ENCODE results near the gene INPP4A.

The INPP4A gene

GRCh38 chr2:98547092-98547790 lies 102.6 kb downstream of the INPP4A start:
- H3K4me1 ChIP-seq (ENCODE audit: control insufficient read depth, insufficient read depth, low read length, poor library complexity, severe bottlenecking), result peaks cover 7% of the 10 kb centered on the region
- peaks cover 75% of the 10 kb centered on the region for H3K36me3 ChIP-seq (ENCODE audit: control insufficient read depth, insufficient read depth, low read length)

GRCh38 chr2:98548920-98549818 lies 104.5 kb downstream of the INPP4A start:
- no peak for DNase-seq
- no peak overlapping the region for H3K4me3 ChIP-seq (ENCODE audit: insufficient read depth, low read depth, low read length, poor library complexity, severe bottlenecking)
- H3K27me3 ChIP-seq (replicated peaks; ENCODE audit: control insufficient read depth, insufficient read depth, low read length, poor library complexity, severe bottlenecking), result no peaks in the 10 kb centered on the region
- H3K4me1 ChIP-seq (ENCODE audit: control insufficient read depth, insufficient read depth, low read length, poor library complexity, severe bottlenecking), result peaks cover 7% of the 10 kb centered on the region
- no peaks in the 10 kb centered on the region for H3K9me3 ChIP-seq (ENCODE audit: control insufficient read depth, low read length)
- peaks cover 81% of the 10 kb centered on the region for H3K36me3 ChIP-seq (ENCODE audit: control insufficient read depth, insufficient read depth, low read length)
- H3K27ac ChIP-seq (ENCODE audit: insufficient read depth, low read length, poor library complexity, severe bottlenecking), result no peak overlapping the region

More at GRCh38 chr2:98547092-98547790, 102.6 kb downstream of the INPP4A start:
- Histone ChIP-seq H3K27ac (ENCODE audit: insufficient read depth, low read length, poor library complexity, severe bottlenecking) (no peak overlapping the region), H3K4me3 (ENCODE audit: insufficient read depth, low read depth, low read length, poor library complexity, severe bottlenecking) (no peak overlapping the region), H3K27me3 (replicated peaks; ENCODE audit: control insufficient read depth, insufficient read depth, low read length, poor library complexity, severe bottlenecking) (no peaks in the 10 kb centered on the region), H3K9me3 (ENCODE audit: control insufficient read depth, low read length) (no peaks in the 10 kb centered on the region)
- no peak for DNase-seq

- no peak overlapping the region for H3K27ac ChIP-seq (ENCODE audit: insufficient read depth, low read length, poor library complexity, severe bottlenecking)
- DNase-seq, result no peak
- no peak overlapping the region for H3K4me3 ChIP-seq (ENCODE audit: insufficient read depth, low read depth, low read length, poor library complexity, severe bottlenecking)
- no peaks in the 10 kb centered on the region for H3K9me3 ChIP-seq (ENCODE audit: control insufficient read depth, low read length)
- peaks cover 7% of the 10 kb centered on the region for H3K4me1 ChIP-seq (ENCODE audit: control insufficient read depth, insufficient read depth, low read length, poor library complexity, severe bottlenecking)
- H3K27me3 ChIP-seq (replicated peaks; ENCODE audit: control insufficient read depth, insufficient read depth, low read length, poor library complexity, severe bottlenecking), result no peaks in the 10 kb centered on the region
- H3K36me3 ChIP-seq (ENCODE audit: control insufficient read depth, insufficient read depth, low read length), result peaks cover 81% of the 10 kb centered on the region
Measured at GRCh38 chr2:98550165-98550564, 105.5 kb downstream of the INPP4A start.

- Histone ChIP-seq H3K9me3 (ENCODE audit: control insufficient read depth, low read length) (no peaks in the 10 kb centered on the region), H3K36me3 (ENCODE audit: control insufficient read depth, insufficient read depth, low read length) (peaks cover 82% of the 10 kb centered on the region), H3K4me3 (ENCODE audit: insufficient read depth, low read depth, low read length, poor library complexity, severe bottlenecking) (no peak overlapping the region), H3K4me1 (ENCODE audit: control insufficient read depth, insufficient read depth, low read length, poor library complexity, severe bottlenecking) (peaks cover 7% of the 10 kb centered on the region), H3K27ac (ENCODE audit: insufficient read depth, low read length, poor library complexity, severe bottlenecking) (no peak overlapping the region), H3K27me3 (replicated peaks; ENCODE audit: control insufficient read depth, insufficient read depth, low read length, poor library complexity, severe bottlenecking) (no peaks in the 10 kb centered on the region)
- DNase-seq, result peak in 1 of 3 donors; percentile 9
Measured at GRCh38 chr2:98551316-98551715, 106.7 kb downstream of the INPP4A start.

- H3K27me3 ChIP-seq (replicated peaks; ENCODE audit: control insufficient read depth, insufficient read depth, low read length, poor library complexity, severe bottlenecking), result no peaks in the 10 kb centered on the region
- peaks cover 82% of the 10 kb centered on the region for H3K36me3 ChIP-seq (ENCODE audit: control insufficient read depth, insufficient read depth, low read length)
- H3K9me3 ChIP-seq (ENCODE audit: control insufficient read depth, low read length), result no peaks in the 10 kb centered on the region
- H3K27ac ChIP-seq (ENCODE audit: insufficient read depth, low read length, poor library complexity, severe bottlenecking), result no peak overlapping the region
- no peak overlapping the region for H3K4me3 ChIP-seq (ENCODE audit: insufficient read depth, low read depth, low read length, poor library complexity, severe bottlenecking)
- DNase-seq, result no peak
- H3K4me1 ChIP-seq (ENCODE audit: control insufficient read depth, insufficient read depth, low read length, poor library complexity, severe bottlenecking), result peaks cover 7% of the 10 kb centered on the region
Measured at GRCh38 chr2:98552499-98553179, 108.0 kb downstream of the INPP4A start.

- peaks cover 7% of the 10 kb centered on the region for H3K4me1 ChIP-seq (ENCODE audit: control insufficient read depth, insufficient read depth, low read length, poor library complexity, severe bottlenecking)
- H3K27ac ChIP-seq (ENCODE audit: insufficient read depth, low read length, poor library complexity, severe bottlenecking), result no peak overlapping the region
- peaks cover 86% of the 10 kb centered on the region for H3K36me3 ChIP-seq (ENCODE audit: control insufficient read depth, insufficient read depth, low read length)
- DNase-seq, result no peak
- H3K9me3 ChIP-seq (ENCODE audit: control insufficient read depth, low read length), result no peaks in the 10 kb centered on the region
- H3K27me3 ChIP-seq (replicated peaks; ENCODE audit: control insufficient read depth, insufficient read depth, low read length, poor library complexity, severe bottlenecking), result no peaks in the 10 kb centered on the region
- no peak overlapping the region for H3K4me3 ChIP-seq (ENCODE audit: insufficient read depth, low read depth, low read length, poor library complexity, severe bottlenecking)
Measured at GRCh38 chr2:98554116-98554861, 109.6 kb downstream of the INPP4A start.

GRCh38 chr2:98555696-98556095 lies 111.0 kb downstream of the INPP4A start:
- DNase-seq, result no peak
- Histone ChIP-seq H3K4me3 (ENCODE audit: insufficient read depth, low read depth, low read length, poor library complexity, severe bottlenecking) (no peak overlapping the region), H3K9me3 (ENCODE audit: control insufficient read depth, low read length) (no peaks in the 10 kb centered on the region), H3K36me3 (ENCODE audit: control insufficient read depth, insufficient read depth, low read length) (peaks cover 89% of the 10 kb centered on the region), H3K27me3 (replicated peaks; ENCODE audit: control insufficient read depth, insufficient read depth, low read length, poor library complexity, severe bottlenecking) (no peaks in the 10 kb centered on the region), H3K4me1 (ENCODE audit: control insufficient read depth, insufficient read depth, low read length, poor library complexity, severe bottlenecking) (peaks cover 7% of the 10 kb centered on the region), H3K27ac (ENCODE audit: insufficient read depth, low read length, poor library complexity, severe bottlenecking) (no peak overlapping the region)

GRCh38 chr2:98556344-98557033 lies 111.8 kb downstream of the INPP4A start:
- H3K4me1 ChIP-seq (ENCODE audit: control insufficient read depth, insufficient read depth, low read length, poor library complexity, severe bottlenecking), result no peaks in the 10 kb centered on the region
- no peak for DNase-seq
- no peak overlapping the region for H3K27ac ChIP-seq (ENCODE audit: insufficient read depth, low read length, poor library complexity, severe bottlenecking)
- H3K36me3 ChIP-seq (ENCODE audit: control insufficient read depth, insufficient read depth, low read length), result peaks cover 89% of the 10 kb centered on the region
- no peaks in the 10 kb centered on the region for H3K27me3 ChIP-seq (replicated peaks; ENCODE audit: control insufficient read depth, insufficient read depth, low read length, poor library complexity, severe bottlenecking)
- no peaks in the 10 kb centered on the region for H3K9me3 ChIP-seq (ENCODE audit: control insufficient read depth, low read length)
- H3K4me3 ChIP-seq (ENCODE audit: insufficient read depth, low read depth, low read length, poor library complexity, severe bottlenecking), result no peak overlapping the region

GRCh38 chr2:98558852-98559530 lies 114.3 kb downstream of the INPP4A start:
- peaks cover 91% of the 10 kb centered on the region for H3K36me3 ChIP-seq (ENCODE audit: control insufficient read depth, insufficient read depth, low read length)
- H3K27ac ChIP-seq (ENCODE audit: insufficient read depth, low read length, poor library complexity, severe bottlenecking), result no peak overlapping the region
- DNase-seq, result no peak
- no peaks in the 10 kb centered on the region for H3K4me1 ChIP-seq (ENCODE audit: control insufficient read depth, insufficient read depth, low read length, poor library complexity, severe bottlenecking)
- no peak overlapping the region for H3K4me3 ChIP-seq (ENCODE audit: insufficient read depth, low read depth, low read length, poor library complexity, severe bottlenecking)
- no peaks in the 10 kb centered on the region for H3K27me3 ChIP-seq (replicated peaks; ENCODE audit: control insufficient read depth, insufficient read depth, low read length, poor library complexity, severe bottlenecking)
- H3K9me3 ChIP-seq (ENCODE audit: control insufficient read depth, low read length), result no peaks in the 10 kb centered on the region

All from effector memory CD4-positive, alpha-beta T cell (primary cell).